A549 (cell line): ENCODE measurements around the gene PRR13.

Experiments
- MAX ChIP-seq: IDR thresholded peaks from 2 replicates; pipeline ENCODE4 v1.6.1; 2012
- SMC3 ChIP-seq: fragments of >200 bp; sonication (Bioruptor Twin); formaldehyde crosslinking; IDR thresholded peaks from 3 replicates; pipeline ENCODE4 v1.6.1; 2018; ENCODE audit warnings: inconsistent platforms
- USF2 ChIP-seq: fragments of 450-650 bp; IDR thresholded peaks from 2 replicates; pipeline ENCODE4 v1.6.1; 2014; ENCODE audit warnings: antibody characterized with exemption

GRCh38 chr12:53468282-53468681 lies 26.7 kb downstream of the PRR13 start:
- TF ChIP-seq MAX (no peak), USF2 (no peak), SMC3 (no peak)
